ENCODE data around the gene ROM1.
A peak's percentile ranks its signal among the peaks of the same experiment; 100 is the strongest.

Gene ROM1

GRCh38 chr11:62588966-62589637 is 24.0 kb upstream of the ROM1 start:
- DNase-seq: no peak

DNA sequence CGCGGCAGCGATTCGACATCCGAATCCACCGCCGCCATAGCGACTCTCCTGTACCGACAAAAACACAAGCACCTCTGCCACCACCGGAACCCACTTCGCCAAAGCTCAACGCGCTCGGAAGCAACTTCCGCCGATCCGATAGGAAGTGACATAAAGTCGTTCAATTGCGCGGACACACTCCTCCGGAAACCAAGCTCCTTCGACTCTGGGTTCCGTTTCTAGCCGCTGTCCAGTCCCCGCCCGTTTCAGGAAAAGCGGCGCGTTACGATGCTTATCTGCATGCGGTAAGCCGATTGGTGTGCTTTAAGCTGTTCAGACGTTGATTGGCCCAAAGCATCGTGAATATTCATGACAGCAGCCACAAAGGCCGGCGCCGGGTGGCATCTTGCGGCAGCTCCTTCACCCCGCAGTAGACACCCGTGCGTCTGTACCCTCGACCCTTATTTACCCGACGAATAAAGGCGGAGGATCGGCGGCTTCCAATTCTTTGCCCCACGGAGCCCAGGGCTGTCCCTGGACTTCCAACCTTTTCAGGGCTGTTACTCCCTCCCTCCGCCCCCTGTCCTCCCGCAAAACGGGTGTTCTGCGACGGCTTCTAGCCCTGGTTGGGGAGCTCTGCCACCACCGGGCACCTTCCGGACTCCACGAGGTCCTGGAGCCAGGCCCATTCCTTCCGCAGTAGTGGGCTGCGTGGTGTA is 21.5 kb upstream of the ROM1 start, which contains the start of gene TUT1:
Gene TUT1 (minus strand): TSS at position 76 of the 698 bp plus-strand sequence. CDS start 38 bp downstream, at position 38.
- peak; percentile 99 for DNase-seq

DNA sequence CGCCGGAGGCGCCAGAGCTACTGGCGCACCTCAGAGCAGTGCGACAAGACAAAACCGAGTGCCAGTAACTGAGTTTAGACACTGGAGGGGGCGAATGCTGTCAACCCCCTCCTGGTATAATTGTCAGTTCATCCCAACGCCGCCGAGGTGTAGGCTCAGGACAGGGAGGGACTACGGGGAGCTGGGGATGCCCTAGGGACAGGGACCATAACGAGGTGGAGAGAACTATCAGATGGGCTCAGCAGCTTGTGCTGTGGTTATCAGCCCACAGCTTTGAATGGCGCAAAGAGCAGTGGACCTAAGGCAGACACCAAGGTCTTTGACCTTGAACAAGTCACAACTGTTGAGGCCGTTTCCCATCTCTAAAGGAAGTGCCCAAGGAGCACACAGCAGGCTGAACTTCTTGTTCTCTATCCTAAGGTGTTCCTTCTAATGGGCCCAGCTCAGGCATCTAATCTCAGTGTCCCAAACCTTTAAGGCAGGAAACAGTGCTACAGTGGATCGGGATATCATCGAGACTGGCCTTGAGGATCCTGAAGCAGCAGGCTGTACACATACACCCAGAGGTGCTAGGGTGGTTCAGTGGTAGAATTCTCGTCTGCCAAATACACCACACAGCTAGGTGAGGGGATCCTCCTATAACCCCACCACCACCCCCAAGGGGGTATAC is 20.8 kb upstream of the ROM1 start:
- no peak for DNase-seq

DNA sequence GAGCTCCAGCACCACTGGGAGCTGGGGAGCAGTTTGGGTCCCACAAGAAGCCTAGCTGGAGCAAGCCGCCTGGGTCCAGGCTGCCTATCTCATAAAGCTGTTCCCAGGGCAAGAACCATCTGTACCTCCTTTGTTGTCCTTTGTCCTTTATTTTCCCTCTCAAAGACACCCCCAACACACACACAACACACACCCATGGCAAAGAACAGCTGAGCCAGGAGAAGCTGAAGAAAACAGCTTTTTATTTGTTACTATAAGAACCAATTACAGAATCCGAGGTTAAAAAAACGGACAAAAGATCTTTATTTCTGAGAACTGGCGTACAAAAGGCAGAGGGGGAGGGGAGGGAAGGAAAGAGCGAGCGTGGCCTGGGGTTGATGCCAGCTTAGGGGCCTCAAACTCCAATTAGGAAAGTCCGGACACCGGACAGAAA is 20.1 kb upstream of the ROM1 start:
- no peak for DNase-seq

- DNase-seq: peak; percentile 36
These were observed 19.5 kb upstream of the ROM1 start for GRCh38 chr11:62593434-62594044.

DNA sequence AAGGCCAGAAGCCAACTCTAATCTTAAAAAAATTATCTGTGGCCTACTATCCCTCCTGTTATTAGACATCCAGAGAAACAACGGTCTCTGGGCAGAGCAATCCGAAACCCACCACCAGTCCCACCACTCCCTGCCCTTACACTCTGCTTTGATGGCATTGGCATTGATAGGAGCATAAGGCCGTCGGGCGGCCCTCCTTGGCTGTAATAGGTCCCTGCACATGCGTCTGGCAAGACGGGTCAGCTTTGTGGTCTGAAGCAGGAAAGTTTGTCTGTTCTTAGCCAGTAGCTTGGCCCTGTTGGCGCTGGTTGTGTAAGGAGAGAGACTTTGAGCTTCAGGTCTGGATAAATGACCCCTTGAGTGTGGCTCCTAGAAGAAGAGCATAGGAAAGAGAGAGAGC is 17.9 kb upstream of the ROM1 start:
- DNase-seq: no peak

- peak; percentile 98 for DNase-seq
These were observed 13.9 kb upstream of the ROM1 start for GRCh38 chr11:62599069-62599696.

DNA sequence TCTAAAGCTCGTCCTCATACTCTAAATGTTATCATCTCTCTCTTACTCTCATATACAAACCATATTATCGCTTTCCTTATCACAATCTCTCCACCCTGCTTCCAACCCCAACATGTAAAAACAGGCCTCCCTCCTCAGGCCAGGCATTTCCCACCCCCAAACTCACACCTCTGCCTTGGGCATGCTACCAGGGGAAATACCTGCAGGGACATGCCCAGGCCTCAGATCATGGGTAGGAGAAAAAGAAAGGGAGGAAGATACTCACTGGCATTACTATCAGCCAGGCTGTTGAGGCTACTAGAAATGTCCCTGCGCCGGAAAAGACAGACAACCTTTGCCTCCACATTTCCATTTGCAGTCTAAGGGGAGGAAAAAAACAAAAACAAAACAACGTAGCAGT is 13.2 kb upstream of the ROM1 start:
- DNase-seq: no peak

- DNase-seq: no peak
These were observed 12.5 kb upstream of the ROM1 start for GRCh38 chr11:62600367-62601121.

GRCh38 chr11:62601122-62601371 is 12.0 kb upstream of the ROM1 start:
- DNase-seq: no peak

DNA sequence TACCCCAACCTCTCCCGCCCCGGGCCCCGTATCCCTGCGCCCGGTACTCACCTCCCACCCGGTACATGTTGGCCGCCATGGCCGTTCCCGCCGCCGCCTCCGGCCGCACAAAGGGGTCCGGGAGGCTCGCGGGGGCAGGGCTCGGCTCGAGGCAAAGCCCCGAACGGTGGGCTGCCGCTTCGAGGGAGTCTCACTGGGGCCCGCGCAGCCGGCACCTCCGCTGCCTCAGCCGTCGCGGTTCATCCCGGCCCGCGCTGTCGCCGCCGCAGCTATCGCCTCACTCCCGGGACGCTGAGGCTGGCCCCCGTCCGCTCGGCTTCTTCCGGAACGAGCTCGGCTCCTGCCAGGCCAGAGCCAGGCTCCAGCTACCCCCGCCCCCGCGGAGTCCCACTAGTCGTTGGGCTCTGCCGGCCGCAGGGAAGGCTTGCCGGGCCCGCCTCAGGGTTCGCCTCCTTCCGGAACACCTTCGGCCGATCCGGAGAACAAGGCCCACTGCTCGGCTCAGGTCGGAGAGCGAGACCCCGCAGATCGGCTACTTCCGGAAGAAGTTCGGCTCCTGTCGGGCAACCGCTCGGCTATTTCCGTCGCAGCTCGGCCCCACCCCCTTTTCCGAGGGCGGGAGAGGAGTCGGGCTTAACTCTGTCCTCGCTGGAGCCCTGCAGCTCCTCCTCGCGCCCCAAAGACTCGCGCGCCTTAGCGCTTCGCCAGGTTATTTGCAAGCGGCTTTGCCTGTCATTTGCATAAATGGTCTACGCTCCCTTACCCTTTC is 11.5 kb upstream of the ROM1 start, which contains the start of gene MTA2:
Gene MTA2 (minus strand): TSS at position 494 of the 769 bp plus-strand sequence. CDS start 415 bp downstream, at position 79.
- peak; percentile 97 for DNase-seq

DNA sequence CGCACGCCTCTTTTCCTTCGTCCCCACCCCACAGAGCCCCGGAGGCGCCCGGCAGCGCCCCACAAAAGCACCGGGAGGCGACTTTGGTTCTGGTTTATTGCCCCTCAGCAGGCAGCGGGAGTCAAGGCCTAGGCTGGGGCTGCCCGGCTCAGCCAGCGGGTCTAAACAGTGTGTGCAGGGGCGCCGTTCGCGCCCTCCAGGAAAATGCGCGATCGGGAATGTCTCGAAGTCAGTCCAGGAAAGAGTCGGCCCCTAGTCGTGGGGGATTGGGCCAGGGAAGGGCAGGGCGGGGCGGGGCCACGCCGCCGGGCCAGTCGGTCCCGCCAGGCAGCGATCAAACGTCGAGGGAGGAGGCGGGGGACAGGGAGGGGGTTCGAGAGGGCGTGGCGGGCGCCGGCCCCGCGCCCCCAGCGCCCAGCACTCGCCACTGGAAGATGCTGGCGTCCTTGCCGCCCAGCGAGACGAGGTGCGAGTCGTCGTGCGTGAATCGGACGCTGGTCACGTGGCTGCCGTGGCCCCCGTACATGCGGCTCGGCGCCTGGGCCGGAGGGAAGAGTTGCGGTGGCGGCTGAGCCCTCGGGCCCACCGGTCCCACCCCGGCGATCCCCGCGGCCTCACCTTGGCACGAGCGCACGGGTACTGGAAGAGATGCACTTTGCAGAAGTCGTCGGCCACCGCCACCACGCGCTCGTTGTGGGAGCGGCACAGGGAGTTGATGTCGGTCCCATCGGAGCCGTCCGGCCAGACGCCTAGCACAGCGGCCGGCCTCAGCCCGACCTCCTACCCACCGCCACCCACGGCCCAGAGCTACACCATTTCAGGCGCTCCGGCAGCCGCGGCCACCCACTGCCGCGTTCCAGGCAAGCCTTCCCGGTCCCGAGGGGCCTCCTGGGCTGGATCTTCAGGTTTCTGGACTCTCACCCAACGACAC is 10.7 kb upstream of the ROM1 start:
- DNase-seq: peak; percentile 81

DNA sequence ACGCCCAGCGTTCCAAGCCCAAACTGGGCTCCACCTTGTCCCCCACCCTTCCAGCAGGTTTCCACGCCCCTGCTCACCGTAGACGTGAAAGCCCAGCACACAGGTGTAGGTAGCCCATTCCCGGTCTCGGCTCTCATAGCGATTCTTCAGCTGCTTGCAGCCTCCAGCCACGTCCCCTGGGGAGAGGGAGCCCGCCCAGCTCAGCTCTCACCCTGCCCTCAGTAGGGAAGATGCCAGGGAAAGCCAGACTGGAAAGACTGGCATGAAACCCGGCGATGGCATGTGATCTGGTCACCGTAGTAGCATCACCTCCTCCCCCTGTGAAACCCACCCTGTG is 10.0 kb upstream of the ROM1 start:
- DNase-seq: no peak

DNA sequence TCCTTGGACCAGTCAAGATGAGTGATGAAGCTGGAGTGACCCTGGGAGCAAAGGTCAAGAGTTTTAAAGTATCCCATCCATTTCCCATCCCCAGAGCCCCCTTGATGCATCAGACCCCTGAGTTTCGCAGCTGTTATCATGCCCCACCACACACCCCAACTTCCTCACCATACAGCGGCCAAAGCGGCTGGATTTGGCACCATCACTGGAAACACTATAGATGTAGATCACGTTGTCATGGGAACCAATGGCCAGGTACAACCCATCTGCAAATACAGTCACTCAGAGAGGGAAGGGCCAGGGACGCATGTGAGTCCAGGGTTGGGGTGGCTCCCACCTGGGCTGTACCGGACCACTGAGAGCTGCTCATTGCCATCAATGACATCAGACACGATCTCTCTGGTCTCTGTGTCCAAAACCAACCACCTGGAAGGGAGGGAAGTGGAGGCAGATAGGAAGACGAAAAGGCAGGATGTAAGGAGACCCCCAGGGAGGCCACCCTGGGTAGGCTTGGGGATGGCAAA is 9.2 kb upstream of the ROM1 start:
- DNase-seq: no peak

DNA sequence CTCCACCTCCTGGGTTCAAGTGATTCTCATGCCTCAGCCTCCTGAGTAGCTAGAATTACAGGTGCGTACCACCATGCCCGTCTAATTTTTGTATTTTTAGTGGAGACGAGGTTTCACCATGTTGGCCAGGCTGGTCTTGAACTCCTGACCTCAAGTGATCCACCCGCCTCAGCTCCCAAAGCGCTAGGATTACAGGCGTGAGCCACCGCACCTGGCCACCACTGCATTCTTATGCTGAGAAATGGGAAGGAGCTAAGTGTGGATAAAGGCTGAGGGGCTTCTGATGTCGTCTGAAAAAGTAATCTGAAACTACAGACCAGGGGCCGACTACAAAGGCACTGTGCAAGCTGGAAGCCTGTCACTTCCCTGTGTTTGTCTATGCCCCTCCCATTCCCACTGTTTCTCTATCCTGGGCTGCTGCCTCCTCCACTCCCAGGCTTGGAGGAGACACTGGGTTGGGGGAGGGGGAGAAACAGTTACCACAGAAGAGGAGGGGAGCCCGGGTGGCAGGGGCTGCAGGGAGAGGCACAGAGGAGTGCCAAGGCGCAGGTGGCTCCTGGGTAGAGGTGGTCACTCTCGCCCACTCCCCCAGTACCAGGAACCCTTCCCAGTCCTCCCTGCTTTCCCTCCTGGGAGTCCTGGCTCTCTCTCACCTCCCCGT is 8.5 kb upstream of the ROM1 start:
- peak; percentile 33 for DNase-seq

DNA sequence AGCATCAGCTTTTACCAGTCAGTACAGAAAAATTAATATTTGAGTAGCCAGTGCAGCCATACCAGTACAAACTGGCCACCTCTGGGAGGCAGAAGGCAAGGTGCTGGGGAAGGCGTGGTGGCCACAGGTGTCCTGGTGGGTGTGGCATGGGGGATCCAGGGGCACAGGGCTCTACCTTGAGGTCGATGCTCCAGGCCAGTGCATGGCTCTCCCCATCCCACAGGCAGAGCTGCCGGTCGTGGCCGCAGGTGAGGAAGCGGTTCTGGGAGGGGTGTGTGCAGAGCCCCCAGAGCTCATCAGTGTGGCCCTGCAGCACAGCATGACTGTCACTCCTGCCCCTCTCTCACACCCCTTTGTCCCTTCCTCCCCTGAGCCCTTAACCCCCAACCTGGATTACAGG is 7.6 kb upstream of the ROM1 start:
- no peak for DNase-seq

- no peak for DNase-seq
These were observed 7.2 kb upstream of the ROM1 start for GRCh38 chr11:62605902-62606301.

DNA sequence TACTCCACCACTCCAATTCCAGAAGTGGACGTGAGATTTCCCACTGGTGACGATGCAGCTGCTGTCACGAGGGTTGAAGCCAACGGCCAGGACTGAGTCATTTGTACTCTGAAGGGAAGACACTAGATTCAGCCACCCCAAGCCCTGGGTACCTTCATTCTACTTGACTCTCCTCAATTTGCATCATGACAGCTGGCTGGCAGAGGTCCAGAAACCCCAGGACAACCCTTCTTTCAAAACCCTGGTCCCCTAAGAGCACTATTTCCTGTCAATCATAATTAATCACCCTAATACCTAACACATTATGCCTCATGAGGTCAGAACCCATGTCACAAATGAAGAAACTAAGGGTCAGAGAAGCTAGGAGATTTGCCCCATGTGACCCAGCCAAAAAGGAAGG is 5.3 kb upstream of the ROM1 start:
- no peak for DNase-seq

DNA sequence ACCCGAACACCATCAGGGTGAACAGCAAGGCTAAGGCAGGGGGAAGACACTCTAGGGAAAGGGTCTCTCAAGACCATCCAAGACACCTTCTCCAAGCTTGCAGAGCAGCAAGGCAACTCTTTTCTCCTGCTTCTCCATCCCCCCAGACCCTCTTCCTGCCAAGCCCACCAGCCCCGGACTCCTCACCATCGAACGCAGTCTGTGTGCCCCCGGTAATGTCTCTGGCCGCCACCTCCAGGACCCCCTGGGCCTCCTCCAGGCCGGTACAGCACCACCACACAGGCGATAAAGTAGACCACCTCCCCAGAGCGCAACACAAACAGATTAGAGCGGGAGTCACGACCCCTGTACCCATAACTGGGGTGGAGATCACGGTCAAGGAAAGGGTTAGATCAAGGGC is 4.3 kb upstream of the ROM1 start:
- no peak for DNase-seq

DNA sequence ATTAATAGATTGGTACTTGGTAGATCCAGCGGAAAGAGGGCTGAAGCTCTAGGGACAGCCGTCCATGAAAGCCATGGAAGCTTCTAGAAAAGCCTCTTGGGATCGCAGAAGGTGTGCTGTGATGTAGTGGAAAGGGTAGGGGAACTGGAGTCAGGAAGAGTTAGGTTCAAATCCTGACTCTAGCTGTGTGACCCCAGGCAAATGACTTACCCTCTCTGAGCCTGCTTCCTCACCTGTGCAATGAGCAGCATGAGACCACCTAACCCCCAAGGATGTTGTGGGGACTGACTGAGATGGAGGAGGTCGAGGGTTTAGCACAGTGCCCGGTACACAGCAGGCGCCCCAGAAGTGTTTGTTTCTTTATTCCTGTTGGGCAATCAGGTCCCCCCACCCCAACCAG is 2.7 kb upstream of the ROM1 start:
- no peak for DNase-seq

Data from NCI-H2227 treated with DMSO at 0.1 percent for 48 hours (cell line).